ENCODE measurements around the gene PCK1.

The PCK1 gene

GRCh38 chr20:57608516-57608915 is 47.6 kb downstream of the PCK1 start:
- DNase-seq, result no peak

- DNase-seq, result no peak
These were observed 48.4 kb downstream of the PCK1 start for GRCh38 chr20:57609086-57609841.

GRCh38 chr20:57609842-57610167 is 48.9 kb downstream of the PCK1 start:
- DNase-seq, result no peak

- DNase-seq, result no peak
These were observed 49.5 kb downstream of the PCK1 start for GRCh38 chr20:57610261-57610952.

- no peak for DNase-seq
These were observed 50.8 kb downstream of the PCK1 start for GRCh38 chr20:57611586-57612311.

GRCh38 chr20:57612436-57612835 is 51.5 kb downstream of the PCK1 start:
- DNase-seq, result no peak

- no peak for DNase-seq
These were observed 52.0 kb downstream of the PCK1 start for GRCh38 chr20:57612916-57613315.

- DNase-seq, result no peak
These were observed 52.6 kb downstream of the PCK1 start for GRCh38 chr20:57613481-57613921.

GRCh38 chr20:57614490-57615444 is 53.9 kb downstream of the PCK1 start:
- DNase-seq, result no peak

GRCh38 chr20:57615445-57615811 is 54.5 kb downstream of the PCK1 start:
- no peak for DNase-seq

GRCh38 chr20:57616143-57616951 is 55.4 kb downstream of the PCK1 start:
- DNase-seq, result no peak

- no peak for DNase-seq
These were observed 56.3 kb downstream of the PCK1 start for GRCh38 chr20:57617079-57617795.

Data from NCI-H2081 (cell line).